ENCODE measurements around the gene CNIH3. TPM values are rescaled to one million over a fixed set of nuclear protein-coding genes. Genes with fewer than 3 reads are reported as not detected.

Gene CNIH3
- total RNA-seq, 1 experiment from 2014 or later, result 2.1 TPM

- no TSS peak for BruUV-seq (replicated peaks)
- no peak overlapping the region for H3K4me3 Mint-ChIP-seq (ENCODE audit: low read depth, unreplicated experiment)
- intact Hi-C loops (cut with micrococcal nuclease; ENCODE audit: unreplicated experiment), result no loop called here
- no peaks in the 10 kb centered on the region for H3K36me3 Mint-ChIP-seq (ENCODE audit: insufficient read depth, unreplicated experiment)
- peaks cover 4% of the 10 kb centered on the region for H3K9me3 Mint-ChIP-seq (ENCODE audit: low read depth, unreplicated experiment)
- H3K27me3 Mint-ChIP-seq (ENCODE audit: unreplicated experiment), result peaks cover 83% of the 10 kb centered on the region
- CTCF ChIA-PET, result interaction anchor here (0.6 kb wide), 1 partner anchor 15 kb away, joined by 5 read pairs; no protein-coding TSS in a partner anchor
- no peak overlapping the region for H3K27ac Mint-ChIP-seq (ENCODE audit: unreplicated experiment)
- DNase-seq, result no peak
- H3K4me1 Mint-ChIP-seq (ENCODE audit: low read depth, unreplicated experiment), result no peaks in the 10 kb centered on the region
- no peak for TF ChIP-seq CTCF (IDR thresholded peaks at IDR 0.05; ENCODE audit: unreplicated experiment)
These were observed 147.1 kb downstream of the CNIH3 start for GRCh38 chr1:224763126-224763775.

GRCh38 chr1:224766266-224766665, 150.1 kb downstream of the CNIH3 start:
- no peak overlapping the region for H3K27ac Mint-ChIP-seq (ENCODE audit: unreplicated experiment)
- H3K4me3 Mint-ChIP-seq (ENCODE audit: low read depth, unreplicated experiment), result no peak overlapping the region
- no TSS peak for BruUV-seq (replicated peaks)
- intact Hi-C loops (cut with micrococcal nuclease; ENCODE audit: unreplicated experiment), result no loop called here
- H3K27me3 Mint-ChIP-seq (ENCODE audit: unreplicated experiment), result peaks cover 87% of the 10 kb centered on the region
- CTCF ChIA-PET, result interaction anchor here (0.6 to 0.7 kb wide), 2 partner anchors 63 to 1058 kb away, joined by 4 read pairs; no protein-coding TSS in a partner anchor
- no peaks in the 10 kb centered on the region for H3K4me1 Mint-ChIP-seq (ENCODE audit: low read depth, unreplicated experiment)
- no peaks in the 10 kb centered on the region for H3K36me3 Mint-ChIP-seq (ENCODE audit: insufficient read depth, unreplicated experiment)
- no peak for DNase-seq
- no peak for TF ChIP-seq CTCF (IDR thresholded peaks at IDR 0.05; ENCODE audit: unreplicated experiment)
- H3K9me3 Mint-ChIP-seq (ENCODE audit: low read depth, unreplicated experiment), result no peaks in the 10 kb centered on the region

- no peaks in the 10 kb centered on the region for H3K36me3 Mint-ChIP-seq (ENCODE audit: insufficient read depth, unreplicated experiment)
- no peaks in the 10 kb centered on the region for H3K4me1 Mint-ChIP-seq (ENCODE audit: low read depth, unreplicated experiment)
- DNase-seq, result no peak
- H3K9me3 Mint-ChIP-seq (ENCODE audit: low read depth, unreplicated experiment), result no peaks in the 10 kb centered on the region
- H3K27me3 Mint-ChIP-seq (ENCODE audit: unreplicated experiment), result peaks cover 87% of the 10 kb centered on the region
- H3K27ac Mint-ChIP-seq (ENCODE audit: unreplicated experiment), result no peak overlapping the region
- TF ChIP-seq CTCF (IDR thresholded peaks at IDR 0.05; ENCODE audit: unreplicated experiment), result no peak
- BruUV-seq (replicated peaks), result no TSS peak
- CTCF ChIA-PET, result no interaction called here
- H3K4me3 Mint-ChIP-seq (ENCODE audit: low read depth, unreplicated experiment), result no peak overlapping the region
- intact Hi-C loops (cut with micrococcal nuclease; ENCODE audit: unreplicated experiment), result no loop called here
These were observed 150.9 kb downstream of the CNIH3 start for GRCh38 chr1:224767031-224767430.

GRCh38 chr1:224767676-224768075, 151.6 kb downstream of the CNIH3 start:
- no peaks in the 10 kb centered on the region for H3K36me3 Mint-ChIP-seq (ENCODE audit: insufficient read depth, unreplicated experiment)
- CTCF ChIA-PET, result no interaction called here

More at GRCh38 chr1:224767676-224768075, 151.6 kb downstream of the CNIH3 start:
- intact Hi-C loops (cut with micrococcal nuclease; ENCODE audit: unreplicated experiment), result no loop called here
- no peak overlapping the region for H3K27ac Mint-ChIP-seq (ENCODE audit: unreplicated experiment)
- no peak for DNase-seq
- no peak for TF ChIP-seq CTCF (IDR thresholded peaks at IDR 0.05; ENCODE audit: unreplicated experiment)
- no peaks in the 10 kb centered on the region for H3K4me1 Mint-ChIP-seq (ENCODE audit: low read depth, unreplicated experiment)
- no peak overlapping the region for H3K4me3 Mint-ChIP-seq (ENCODE audit: low read depth, unreplicated experiment)
- peaks cover 87% of the 10 kb centered on the region for H3K27me3 Mint-ChIP-seq (ENCODE audit: unreplicated experiment)
- no peaks in the 10 kb centered on the region for H3K9me3 Mint-ChIP-seq (ENCODE audit: low read depth, unreplicated experiment)
- BruUV-seq (replicated peaks), result no TSS peak
